CD4-positive, alpha-beta T cell (primary cell): ENCODE measurements around the gene DCBLD2. TPM values are rescaled to one million over a fixed set of nuclear protein-coding genes. Genes with fewer than 3 reads are reported as not detected.

Experiments used
- ATAC-seq: fragments of 200-7000 bp; cut with Tn5 transposase; one replicate; pipeline ENCODE4 v1.10.0; 2022; ENCODE audit warnings: mild to moderate bottlenecking; ENCODE audit not compliant: poor library complexity
- CTCF ChIA-PET: fragments of 350-600 bp; sonication (Branson Sonifier 250); formaldehyde crosslinking; loops from one replicate; lab custom pipeline; 2021; ENCODE audit warnings: antibody characterized with exemption, inconsistent platforms; lab: Charles Lee
- POLR2A ChIA-PET: fragments of 350-600 bp; sonication (Branson Sonifier 250); formaldehyde crosslinking; loops from one replicate; lab custom pipeline; 2021; ENCODE audit warnings: antibody characterized with exemption, inconsistent platforms; lab: Charles Lee
- DNase-seq, 14 experiments: peaks; one replicate each; pipeline ENCODE4 v3.0.0-alpha.2; 2013 to 2020; ENCODE audit warnings: mixed read lengths in 2 of 14
- H3K27ac ChIP-seq, 2 donors: one replicate each; pipeline versions ENCODE4 v1.5.1 to v1.7.0; 2013; ENCODE audit warnings: low read length in 2 of 2, low read depth in 1 of 2, mild to moderate bottlenecking in 1 of 2
- H3K27me3 ChIP-seq, 2 experiments: 1 replicate in 1 of 2; 2 replicates in 1 of 2; pipeline versions ENCODE4 v1.6.1 to v1.7.0; 2013; ENCODE audit warnings: low read length in 2 of 2, control low read depth in 1 of 2, mild to moderate bottlenecking in 1 of 2, moderate library complexity in 1 of 2; ENCODE audit not compliant: insufficient read depth in 2 of 2, control insufficient read depth in 1 of 2
- H3K36me3 ChIP-seq: one replicate; pipeline ENCODE4 v1.6.1; 2013; ENCODE audit warnings: low read length, control low read depth; ENCODE audit not compliant: insufficient read depth
- H3K4me1 ChIP-seq: one replicate; pipeline ENCODE4 v1.6.1; 2013; ENCODE audit warnings: low read length, control low read depth; ENCODE audit not compliant: insufficient read depth
- H3K4me3 ChIP-seq: one replicate; pipeline ENCODE4 v1.5.1; 2013; ENCODE audit warnings: mild to moderate bottlenecking, low read length, moderate library complexity
- H3K9me3 ChIP-seq, 2 experiments: 1 replicate in 1 of 2; 2 replicates in 1 of 2; pipeline versions ENCODE4 v1.6.1 to v1.7.0; 2013; ENCODE audit warnings: low read length in 2 of 2, mild to moderate bottlenecking in 2 of 2, control low read depth in 1 of 2, moderate library complexity in 1 of 2; ENCODE audit not compliant: control insufficient read depth in 1 of 2, insufficient read depth in 1 of 2
- H3K27ac Mint-ChIP-seq: one replicate; pipeline ENCODE4 v1.8.0; 2020; ENCODE audit warnings: mixed read lengths
- H3K27me3 Mint-ChIP-seq: one replicate; pipeline ENCODE4 v1.8.0; 2021; ENCODE audit warnings: mixed read lengths
- H3K36me3 Mint-ChIP-seq: one replicate; pipeline ENCODE4 v1.8.0; 2021; ENCODE audit warnings: low read depth, mixed read lengths
- H3K4me1 Mint-ChIP-seq: one replicate; pipeline ENCODE4 v1.8.0; 2021; ENCODE audit warnings: low read depth, mixed read lengths
- H3K4me3 Mint-ChIP-seq: one replicate; pipeline ENCODE4 v1.8.0; 2020; ENCODE audit warnings: mild to moderate bottlenecking, mixed read lengths
- H3K9me3 Mint-ChIP-seq: one replicate; pipeline ENCODE4 v1.8.0; 2020; ENCODE audit warnings: mixed read lengths
- CTCF ChIP-seq: fragments of 200-600 bp; IDR thresholded peaks from one replicate; pipeline ENCODE4 v1.8.0; 2022; ENCODE audit warnings: antibody characterized with exemption, mild to moderate bottlenecking
- intact Hi-C, 2 experiments: fragments of 100-400 bp; cut with DNase I in 1 of 2; cut with micrococcal nuclease in 1 of 2; formaldehyde crosslinking; loops; one replicate each; pipeline versions ENCODE4 v1.15.1 to v1.9.0; 2023 to 2025; cut with DNase I, micrococcal nuclease
- total RNA-seq, 174 experiments: library from RNA in 2 of 174; stranded (reverse) in 2 of 174; gene quantifications; one replicate each; pipeline ENCODE4 v1.2.3 and lab custom pipeline; 2021 to 2026

Gene DCBLD2
- total RNA-seq, 2 experiments from 2014 or later = 2.2 to 2.5 TPM

- no peak for ATAC-seq
- intact Hi-C loops = no loop called here
- no peak for DNase-seq
- Mint-ChIP-seq H3K4me1 (peaks cover 10% of the 10 kb centered on the region), H3K36me3 (no peaks in the 10 kb centered on the region), H3K9me3 (no peaks in the 10 kb centered on the region), H3K27me3 (peaks cover 38% of the 10 kb centered on the region), H3K27ac (no peak overlapping the region), H3K4me3 (no peak overlapping the region)
- CTCF ChIA-PET = no interaction called here
- Histone ChIP-seq H3K4me3 (no peak overlapping the region), H3K9me3 (no peaks in the 10 kb centered on the region), H3K36me3 (no peaks in the 10 kb centered on the region), H3K4me1 (no peaks in the 10 kb centered on the region), H3K27ac (no peak overlapping the region), H3K27me3 (no peaks in the 10 kb centered on the region)
- POLR2A ChIA-PET = no interaction called here
- no peak for TF ChIP-seq CTCF
These were observed 134.6 kb downstream of the DCBLD2 start for GRCh38 chr3:98766924-98767323.

- no peak for TF ChIP-seq CTCF
- H3K9me3 Mint-ChIP-seq = no peaks in the 10 kb centered on the region
- no peaks in the 10 kb centered on the region for H3K4me1 ChIP-seq
- ATAC-seq (no peak), DNase-seq (no peak)
- ChIA-PET CTCF (no interaction called here), POLR2A (no interaction called here)
- H3K4me3 ChIP-seq = no peak overlapping the region
- H3K36me3 Mint-ChIP-seq = no peaks in the 10 kb centered on the region
- H3K36me3 ChIP-seq = no peaks in the 10 kb centered on the region
- H3K27ac Mint-ChIP-seq = no peak overlapping the region
- no peaks in the 10 kb centered on the region for H3K27me3 ChIP-seq
- peaks cover 6% of the 10 kb centered on the region for H3K4me1 Mint-ChIP-seq
- no peak overlapping the region for H3K4me3 Mint-ChIP-seq
- intact Hi-C loops = no loop called here
- no peaks in the 10 kb centered on the region for H3K9me3 ChIP-seq
- no peak overlapping the region for H3K27ac ChIP-seq
- H3K27me3 Mint-ChIP-seq = peaks cover 31% of the 10 kb centered on the region
These were observed 135.8 kb downstream of the DCBLD2 start for GRCh38 chr3:98765721-98766120.

GRCh38 chr3:98764472-98764884, 137.0 kb downstream of the DCBLD2 start:
- Histone ChIP-seq H3K4me3 (no peak overlapping the region), H3K4me1 (no peaks in the 10 kb centered on the region), H3K27ac (no peak overlapping the region), H3K9me3 (no peaks in the 10 kb centered on the region), H3K36me3 (no peaks in the 10 kb centered on the region), H3K27me3 (no peaks in the 10 kb centered on the region)
- H3K27me3 Mint-ChIP-seq = peaks cover 21% of the 10 kb centered on the region
- no peak for ATAC-seq
- no peaks in the 10 kb centered on the region for H3K36me3 Mint-ChIP-seq
- ChIA-PET CTCF (no interaction called here), POLR2A (no interaction called here)
- no peak for DNase-seq
- intact Hi-C loops = no loop called here
- H3K9me3 Mint-ChIP-seq = no peaks in the 10 kb centered on the region
- no peak overlapping the region for H3K27ac Mint-ChIP-seq
- peaks cover 4% of the 10 kb centered on the region for H3K4me1 Mint-ChIP-seq
- H3K4me3 Mint-ChIP-seq = no peak overlapping the region
- TF ChIP-seq CTCF = no peak
